T follicular helper cell (primary cell): Measurements from ENCODE around the gene RHBDD3.

ENCODE experiments used
- DNase-seq: peaks from one replicate; pipeline ENCODE4 v3.0.0-alpha.2; 2020; ENCODE audit warnings: low read depth

Gene RHBDD3

GRCh38 chr22:29218758-29219408, 48.9 kb downstream of the RHBDD3 start:
- DNase-seq, result no peak

- no peak for DNase-seq
These were observed 49.7 kb downstream of the RHBDD3 start for GRCh38 chr22:29217827-29218757.

- no peak for DNase-seq
These were observed 50.7 kb downstream of the RHBDD3 start for GRCh38 chr22:29216873-29217666.

- no peak for DNase-seq
These were observed 51.5 kb downstream of the RHBDD3 start for GRCh38 chr22:29216011-29216872.

GRCh38 chr22:29215012-29215860, 52.5 kb downstream of the RHBDD3 start:
- DNase-seq, result no peak

- no peak for DNase-seq
These were observed 53.5 kb downstream of the RHBDD3 start for GRCh38 chr22:29214232-29214631.

GRCh38 chr22:29213493-29213892, 54.3 kb downstream of the RHBDD3 start:
- DNase-seq, result no peak

- DNase-seq, result no peak
These were observed 55.0 kb downstream of the RHBDD3 start for GRCh38 chr22:29212743-29213142.

- DNase-seq, result no peak
These were observed 56.3 kb downstream of the RHBDD3 start for GRCh38 chr22:29211466-29211865.

- no peak for DNase-seq
These were observed 56.7 kb downstream of the RHBDD3 start for GRCh38 chr22:29211066-29211465.
